MCF 10A (cell line): ENCODE measurements around the gene BPHL. TPM values are rescaled to one million over a fixed set of nuclear protein-coding genes. Genes with fewer than 3 reads are reported as not detected.

Experiments
- BruUV-seq: library from RNA; stranded (reverse); fragments of 400-500 nt; replicated peaks from 2 replicates; lab custom pipeline; 2021; lab: Mats Ljungman, UMichigan
- CTCF ChIA-PET: fragments of 300-600 bp; sonication (Branson Sonifier 250); formaldehyde crosslinking; extraction: SDS; loops from one replicate; lab custom pipeline; 2021; ENCODE audit warnings: antibody characterized with exemption, inconsistent platforms; lab: Yijun Ruan, JAX
- POLR2A ChIA-PET: fragments of 300-600, 350-650 bp; sonication (Branson Sonifier 250); formaldehyde crosslinking; extraction: SDS; loops from one replicate; lab custom pipeline; 2020; ENCODE audit warnings: antibody characterized with exemption, inconsistent platforms; lab: Yijun Ruan, JAX
- DNase-seq: peaks from one replicate; pipeline ENCODE4 v3.0.0-alpha.2; 2018; ENCODE audit not compliant: unreplicated experiment
- H3K27ac Mint-ChIP-seq: one replicate; pipeline ENCODE4 v1.8.0; 2022; ENCODE audit warnings: mild to moderate bottlenecking, low read depth, mixed read lengths; ENCODE audit not compliant: unreplicated experiment
- H3K27me3 Mint-ChIP-seq: one replicate; pipeline ENCODE4 v1.8.0; 2022; ENCODE audit warnings: mixed read lengths; ENCODE audit not compliant: insufficient read depth, unreplicated experiment
- H3K36me3 Mint-ChIP-seq: one replicate; pipeline ENCODE4 v1.8.0; 2022; ENCODE audit warnings: mild to moderate bottlenecking, moderate library complexity, mixed read lengths; ENCODE audit not compliant: insufficient read depth, unreplicated experiment
- H3K4me1 Mint-ChIP-seq: one replicate; pipeline ENCODE4 v1.8.0; 2022; ENCODE audit warnings: mixed read lengths; ENCODE audit not compliant: insufficient read depth, unreplicated experiment
- H3K4me3 Mint-ChIP-seq: one replicate; pipeline ENCODE4 v1.8.0; 2022; ENCODE audit warnings: mild to moderate bottlenecking, moderate library complexity, mixed read lengths; ENCODE audit not compliant: unreplicated experiment
- H3K9me3 Mint-ChIP-seq: one replicate; pipeline ENCODE4 v1.8.0; 2022; ENCODE audit warnings: mixed read lengths; ENCODE audit not compliant: unreplicated experiment
- CTCF ChIP-seq: fragments of 200-600 bp; IDR thresholded peaks from one replicate; pipeline ENCODE4 v1.8.0; 2022; ENCODE audit warnings: antibody characterized with exemption, mild to moderate bottlenecking; ENCODE audit not compliant: unreplicated experiment
- intact Hi-C: fragments of 100-400 bp; cut with micrococcal nuclease; formaldehyde crosslinking; loops from 2 replicates; pipeline ENCODE4 v1.14.1; 2022
- total RNA-seq: library from RNA; stranded (reverse); gene quantifications from 2 replicates; pipeline ENCODE4 v1.2.3, GENCODE V29; 2022

BPHL gene
- total RNA-seq, 1 experiment from 2014 or later: 13.2 TPM

DNA sequence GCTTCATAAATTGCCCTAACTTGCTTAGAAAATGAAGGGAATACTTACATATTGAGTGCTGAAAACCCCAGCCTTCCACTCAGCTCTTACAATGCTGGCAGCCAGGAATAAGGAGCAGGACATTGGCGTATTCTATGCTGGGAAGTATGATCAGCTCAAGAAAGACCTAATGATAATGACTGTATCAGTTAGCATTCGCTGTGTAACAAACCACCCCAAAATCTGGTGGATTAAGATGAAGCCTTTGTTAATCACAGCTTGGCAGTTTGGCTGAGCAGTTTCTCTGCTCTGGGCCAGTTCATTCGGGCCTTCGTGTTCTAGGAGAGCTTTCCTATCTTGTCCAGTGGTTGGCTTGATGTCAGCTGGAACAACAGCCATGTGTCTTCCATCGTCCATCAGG, 72.3 kb downstream of the BPHL start:
- DNase-seq: no peak
- intact Hi-C loops: no loop called here
- CTCF ChIA-PET: interaction anchor here (0.6 to 0.8 kb wide), 2 partner anchors 14 to 43 kb away, joined by 3 to 5 read pairs; no protein-coding TSS in a partner anchor
- H3K27me3 Mint-ChIP-seq: no peaks in the 10 kb centered on the region
- H3K4me1 Mint-ChIP-seq: no peaks in the 10 kb centered on the region
- no peaks in the 10 kb centered on the region for H3K36me3 Mint-ChIP-seq
- no peak overlapping the region for H3K27ac Mint-ChIP-seq
- POLR2A ChIA-PET: interaction anchor here (0.5 to 1.1 kb wide), 3 partner anchors 17 to 217 kb away, joined by 3 read pairs; no protein-coding TSS in a partner anchor
- no TSS peak for BruUV-seq
- no peak for TF ChIP-seq CTCF
- no peak overlapping the region for H3K4me3 Mint-ChIP-seq
- H3K9me3 Mint-ChIP-seq: no peaks in the 10 kb centered on the region

GRCh38 chr6:3193102-3193849, 74.8 kb downstream of the BPHL start:
- Mint-ChIP-seq H3K9me3 (no peaks in the 10 kb centered on the region), H3K4me1 (no peaks in the 10 kb centered on the region), H3K36me3 (no peaks in the 10 kb centered on the region), H3K4me3 (no peak overlapping the region), H3K27me3 (no peaks in the 10 kb centered on the region), H3K27ac (no peak overlapping the region)
- ChIA-PET CTCF (no interaction called here), POLR2A (no interaction called here)
- intact Hi-C loops: no loop called here
- no peak for DNase-seq
- no peak for TF ChIP-seq CTCF
- no TSS peak for BruUV-seq

DNA sequence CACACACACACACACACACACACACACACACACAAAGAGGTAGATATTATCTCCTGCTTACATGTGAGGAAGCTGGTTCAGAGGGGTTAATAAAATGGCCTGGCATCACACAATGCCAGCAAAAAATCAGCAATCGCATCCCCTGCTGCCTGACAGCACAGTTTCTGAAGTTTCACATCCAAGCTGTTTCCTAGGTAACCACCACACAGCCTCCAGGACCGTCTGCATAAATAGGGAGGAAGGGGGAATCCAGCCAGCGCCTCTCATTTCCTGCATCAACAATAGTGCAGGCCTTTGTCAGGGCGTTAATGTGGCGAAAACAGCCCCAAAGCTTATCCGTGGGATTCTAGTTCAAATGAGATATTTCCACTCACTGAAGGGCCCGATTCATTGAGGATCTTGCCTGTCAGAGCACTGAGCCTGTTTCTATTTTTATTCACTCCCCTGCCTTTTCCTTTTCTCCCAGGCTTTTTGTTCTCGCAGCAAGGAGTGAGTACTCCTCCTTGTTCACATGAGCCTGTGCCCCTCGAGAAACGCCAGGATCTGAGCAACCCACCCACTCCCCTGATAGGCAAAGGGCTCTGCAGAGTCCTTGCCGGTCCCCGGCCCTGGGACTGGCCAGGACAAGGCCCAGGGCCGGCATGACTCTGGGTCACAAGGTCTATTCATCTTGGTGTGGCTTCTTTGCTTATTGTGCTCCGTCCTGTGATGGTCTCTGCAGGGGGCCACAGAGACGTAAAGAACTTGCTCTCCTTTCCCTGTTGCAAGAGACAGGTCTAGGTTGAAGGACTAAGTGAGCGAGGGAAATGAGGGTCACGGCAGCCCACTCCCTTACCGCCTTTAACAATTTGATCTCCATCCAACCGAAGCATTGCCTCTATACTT, 76.3 kb downstream of the BPHL start:
- Mint-ChIP-seq H3K27ac (no peak overlapping the region), H3K4me1 (no peaks in the 10 kb centered on the region), H3K4me3 (no peak overlapping the region), H3K36me3 (no peaks in the 10 kb centered on the region), H3K27me3 (no peaks in the 10 kb centered on the region), H3K9me3 (no peaks in the 10 kb centered on the region)
- no TSS peak for BruUV-seq
- DNase-seq: no peak
- ChIA-PET CTCF (no interaction called here), POLR2A (interaction anchor here (0.6 to 0.8 kb wide), 3 partner anchors 10 to 73 kb away, joined by 3 read pairs; no protein-coding TSS in a partner anchor)
- intact Hi-C loops: no loop called here
- TF ChIP-seq CTCF: no peak

- Mint-ChIP-seq H3K27me3 (no peaks in the 10 kb centered on the region), H3K36me3 (no peaks in the 10 kb centered on the region), H3K4me3 (no peak overlapping the region), H3K4me1 (no peaks in the 10 kb centered on the region), H3K27ac (no peak overlapping the region), H3K9me3 (peaks cover 5% of the 10 kb centered on the region)
- POLR2A ChIA-PET: no interaction called here
- no peak for DNase-seq
- CTCF ChIA-PET: interaction anchor here (0.6 kb wide), 1 partner anchor 34 kb away, joined by 4 read pairs; no protein-coding TSS in a partner anchor
- intact Hi-C loops: no loop called here
- BruUV-seq: no TSS peak
- TF ChIP-seq CTCF: no peak
These were observed 76.8 kb downstream of the BPHL start for GRCh38 chr6:3195420-3195694.
